Globus pallidus (tissue), 1 donor: Measurements from ENCODE around the gene VTI1A.
"Not testable (repeated sequence)": the region's sequence is repeated elsewhere in the genome, so short reads cannot be mapped to it uniquely, and the experiment has no call there.

Source experiments
- DNase-seq: peaks from one replicate; pipeline ENCODE4 v3.0.0-alpha.2; 2015; ENCODE audit warnings: low spot score

The VTI1A gene

DNA sequence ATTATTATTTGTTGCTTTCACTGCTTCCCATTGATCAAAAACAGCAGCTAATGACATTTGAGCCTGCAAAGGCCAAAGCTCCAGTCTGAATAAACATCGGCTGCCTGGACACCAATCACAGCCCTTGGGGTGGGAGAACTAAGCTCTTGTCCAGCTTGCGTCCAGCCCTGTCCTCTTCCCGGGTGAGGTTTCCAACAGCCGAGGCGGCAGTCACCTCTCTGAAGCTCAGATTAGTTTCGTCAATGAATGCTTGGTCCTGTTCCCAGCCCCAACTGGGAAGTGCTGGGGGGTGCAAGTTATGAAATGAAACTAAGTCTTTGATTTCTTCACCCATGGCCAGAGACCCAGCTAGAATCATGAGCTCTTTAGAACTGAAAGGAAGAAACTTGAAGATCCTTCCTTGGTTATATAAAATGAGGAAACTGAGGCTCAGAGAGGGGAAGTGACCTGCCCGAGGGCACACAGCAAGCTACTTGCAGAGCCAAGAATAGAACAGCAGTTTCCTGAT lies 389.0 kb downstream of the VTI1A start:
- no peak for DNase-seq

DNA sequence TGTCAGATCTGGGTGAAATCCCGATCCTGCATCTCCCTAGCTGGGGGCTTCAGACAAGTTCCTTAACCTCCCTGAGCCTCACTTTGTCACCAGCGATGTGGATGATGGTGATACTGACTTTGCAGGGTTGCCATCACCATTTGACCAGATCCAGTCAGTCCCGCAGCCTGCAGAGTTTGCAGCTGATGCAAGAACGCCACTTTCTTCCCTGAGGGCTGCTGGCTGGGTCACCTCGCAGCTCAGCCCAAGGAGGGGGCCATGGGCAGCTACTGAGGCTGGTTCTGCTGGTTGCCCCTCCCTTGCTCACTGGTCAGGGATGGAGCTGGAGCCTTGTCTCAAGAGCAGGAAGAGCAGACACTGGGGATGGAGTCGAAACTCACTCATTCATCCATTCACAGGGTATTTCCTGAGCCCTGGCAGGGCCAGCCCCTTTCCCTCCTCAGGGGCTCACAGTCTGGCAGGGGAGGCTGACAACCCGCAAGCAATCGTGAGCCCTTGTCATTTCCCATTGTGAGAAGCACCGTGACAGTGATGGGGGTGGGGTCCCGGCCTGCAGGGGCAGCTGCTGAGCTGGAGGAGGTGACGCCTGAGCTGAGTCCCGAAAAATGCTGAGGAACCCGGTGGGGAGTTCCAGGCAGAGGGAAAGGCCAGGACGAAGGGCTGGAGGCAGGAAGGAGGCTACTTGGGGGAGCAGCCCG lies 391.9 kb downstream of the VTI1A start:
- DNase-seq = no peak

DNA sequence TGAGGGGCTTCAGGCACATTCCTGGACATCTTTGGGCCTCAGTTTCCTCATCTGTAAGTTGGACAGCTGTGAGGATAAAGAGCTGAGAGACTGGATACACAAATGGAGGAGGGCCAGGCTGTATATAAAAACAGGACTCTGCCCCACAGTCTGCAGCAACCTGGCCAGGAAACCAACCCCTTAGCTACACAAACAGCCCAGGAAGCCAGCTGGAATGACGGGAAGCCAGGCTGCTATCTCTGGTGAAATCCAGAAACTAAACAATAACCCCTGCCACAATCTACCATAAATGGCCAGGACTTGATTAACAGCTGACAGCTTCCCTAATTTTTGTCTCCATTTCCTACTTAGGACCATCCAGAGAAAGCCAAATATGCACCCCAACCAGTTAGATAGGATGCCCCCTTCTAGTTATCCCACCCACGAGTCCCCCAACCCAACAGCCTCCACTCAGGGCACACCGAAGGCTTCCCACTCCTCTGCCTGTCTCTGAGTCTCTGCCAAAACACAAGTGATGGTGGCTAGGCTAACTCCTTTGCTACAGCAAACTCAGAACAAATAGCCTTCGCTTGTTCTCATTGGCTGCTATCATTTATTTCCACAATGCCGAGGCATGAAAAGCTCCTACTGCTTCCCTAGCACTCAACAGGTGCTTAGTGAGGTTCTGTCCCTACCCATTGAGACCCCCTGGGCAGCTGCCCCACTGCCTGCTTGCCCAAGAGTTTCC lies 393.1 kb downstream of the VTI1A start:
- DNase-seq = no peak

DNA sequence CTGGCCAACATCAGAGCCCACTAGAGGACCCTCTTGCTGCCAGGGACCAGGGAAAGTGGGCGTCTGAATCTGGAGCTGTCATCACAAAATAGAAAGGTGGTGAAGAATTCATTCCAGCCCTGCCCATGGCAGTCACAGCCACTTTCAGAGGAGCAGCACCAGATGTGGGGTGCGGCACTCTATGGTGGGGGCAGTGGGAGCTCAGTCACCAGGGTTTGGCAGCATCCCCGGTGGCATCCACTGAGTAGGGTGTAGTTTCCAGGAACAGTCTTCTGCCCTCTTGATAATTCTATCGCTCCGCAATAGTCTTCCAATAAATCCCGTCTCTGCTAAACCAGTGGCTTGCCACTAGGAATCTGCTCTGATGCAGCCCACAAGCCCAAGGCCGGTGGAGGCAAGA lies 394.5 kb downstream of the VTI1A start:
- no peak for DNase-seq

DNA sequence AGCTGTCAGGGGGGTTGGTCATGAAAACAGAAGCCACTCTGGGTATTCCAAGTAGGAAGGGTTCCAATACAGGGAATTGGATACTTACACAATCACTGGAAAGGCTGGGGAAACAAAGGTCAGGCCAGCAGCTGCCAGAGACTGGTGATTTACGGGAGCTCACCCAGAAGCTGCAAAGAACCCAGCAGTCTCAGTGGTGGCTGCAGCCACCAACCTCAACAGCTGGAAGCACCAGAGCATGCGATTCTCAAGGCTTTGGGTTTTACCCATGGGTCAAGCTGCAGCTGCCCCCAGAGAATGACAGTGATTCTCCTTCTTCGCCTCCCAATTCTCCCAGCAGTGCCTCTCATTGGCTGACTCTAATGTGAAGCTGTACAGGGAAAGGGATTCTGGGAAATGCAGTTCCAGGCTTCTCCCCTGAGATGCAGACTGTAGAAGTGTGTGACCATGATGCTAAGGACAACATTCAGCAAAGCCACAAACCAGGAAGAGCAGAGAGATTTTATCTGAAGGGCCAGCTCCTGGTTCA lies 395.9 kb downstream of the VTI1A start:
- DNase-seq = no peak

DNA sequence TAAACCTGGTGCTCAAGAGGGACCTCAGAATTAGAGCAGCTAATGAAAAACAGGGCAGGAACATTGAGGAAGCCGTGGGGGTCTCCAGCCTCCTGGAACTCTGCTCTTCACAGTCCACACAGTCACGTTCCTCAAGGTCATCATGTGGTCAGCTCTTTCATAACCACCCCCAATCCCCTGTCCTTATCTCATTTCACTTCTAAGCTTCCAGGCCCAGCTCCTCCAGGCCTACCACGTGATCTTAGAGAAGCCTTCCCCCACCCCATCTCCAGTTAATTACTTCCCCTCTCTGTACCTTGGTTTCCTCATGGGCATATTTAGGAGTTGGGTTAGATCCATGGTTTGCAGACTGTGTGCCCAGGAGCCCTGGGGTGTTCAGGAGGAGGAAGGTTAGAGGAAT lies 396.6 kb downstream of the VTI1A start:
- DNase-seq = no peak

DNA sequence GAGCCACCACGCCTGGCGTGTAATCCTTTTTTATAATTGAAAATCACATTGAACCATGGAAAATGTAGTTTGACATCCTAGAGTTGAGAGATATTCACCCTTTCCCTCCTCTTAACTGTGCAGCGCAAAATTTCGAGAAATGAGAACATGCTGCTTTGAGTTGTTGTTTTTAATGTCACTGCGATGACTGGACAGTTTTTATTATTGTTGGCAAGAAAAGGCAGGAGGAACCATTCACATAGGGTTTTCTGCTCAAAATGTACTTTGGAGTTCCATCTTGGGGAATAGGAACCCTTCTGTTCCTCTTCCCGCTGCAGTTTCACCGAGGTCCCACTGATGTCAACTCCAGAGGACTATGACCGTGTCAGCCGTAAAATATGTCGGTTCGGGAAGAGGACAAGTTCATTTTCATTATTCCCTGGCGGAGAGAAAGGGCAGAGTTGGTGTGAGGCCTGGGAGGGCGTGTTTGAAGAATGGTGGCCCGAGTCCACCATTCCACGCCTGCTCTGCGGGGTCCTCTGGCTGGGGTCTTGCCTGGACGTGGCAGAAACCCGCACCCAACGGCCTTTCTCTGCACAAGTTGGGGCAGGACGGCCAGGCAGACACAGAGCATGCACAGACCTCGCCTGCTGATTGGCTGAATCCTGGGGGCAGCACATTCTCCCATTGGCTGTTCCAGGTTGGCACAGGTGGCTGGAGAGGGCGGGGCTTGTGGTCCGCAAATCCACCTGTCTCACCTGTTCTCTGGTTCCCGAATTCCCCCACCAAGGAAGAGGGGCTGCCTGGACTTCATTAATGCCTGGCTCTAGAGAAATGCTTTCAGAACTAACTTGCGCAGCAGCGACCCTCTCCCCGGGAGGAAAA lies 397.9 kb downstream of the VTI1A start:
- DNase-seq = no peak

DNA sequence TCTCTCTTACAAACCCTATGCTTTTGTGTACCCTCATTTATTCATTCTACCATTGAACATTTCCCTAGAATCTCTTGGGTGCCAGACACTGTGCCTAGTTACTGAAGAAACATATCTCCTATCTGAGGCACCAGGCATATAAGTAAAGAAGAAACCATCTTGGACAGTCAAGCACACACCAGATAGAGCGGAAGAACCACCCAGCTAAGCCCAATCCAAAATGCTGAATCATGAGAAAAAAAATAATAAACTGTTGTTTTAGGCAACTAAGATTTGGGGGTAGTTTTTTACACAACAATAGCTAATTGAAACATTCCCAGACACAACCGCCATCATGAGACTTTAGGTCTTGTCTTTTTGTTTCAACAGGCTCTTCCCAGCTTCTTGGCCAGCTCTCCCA lies 400.8 kb downstream of the VTI1A start:
- no peak for DNase-seq

DNA sequence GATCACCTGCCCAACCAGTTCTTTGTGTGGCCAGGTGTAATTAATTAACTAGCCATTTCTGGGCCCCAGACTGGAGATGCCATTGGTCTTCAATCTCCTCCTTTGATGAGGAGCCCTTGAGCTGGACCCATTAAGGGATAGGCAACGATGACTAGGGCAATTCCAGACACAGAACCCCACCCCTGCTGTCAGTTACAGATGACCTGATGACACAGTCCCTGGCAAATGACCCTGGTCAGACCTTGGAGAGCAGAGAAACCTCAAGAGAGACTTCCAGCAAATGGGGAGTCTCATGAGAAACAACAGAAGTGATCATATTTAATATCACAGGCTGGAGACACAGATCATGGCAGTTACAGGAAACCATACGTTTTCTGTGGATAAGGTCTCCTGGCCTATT lies 401.2 kb downstream of the VTI1A start:
- no peak for DNase-seq

DNA sequence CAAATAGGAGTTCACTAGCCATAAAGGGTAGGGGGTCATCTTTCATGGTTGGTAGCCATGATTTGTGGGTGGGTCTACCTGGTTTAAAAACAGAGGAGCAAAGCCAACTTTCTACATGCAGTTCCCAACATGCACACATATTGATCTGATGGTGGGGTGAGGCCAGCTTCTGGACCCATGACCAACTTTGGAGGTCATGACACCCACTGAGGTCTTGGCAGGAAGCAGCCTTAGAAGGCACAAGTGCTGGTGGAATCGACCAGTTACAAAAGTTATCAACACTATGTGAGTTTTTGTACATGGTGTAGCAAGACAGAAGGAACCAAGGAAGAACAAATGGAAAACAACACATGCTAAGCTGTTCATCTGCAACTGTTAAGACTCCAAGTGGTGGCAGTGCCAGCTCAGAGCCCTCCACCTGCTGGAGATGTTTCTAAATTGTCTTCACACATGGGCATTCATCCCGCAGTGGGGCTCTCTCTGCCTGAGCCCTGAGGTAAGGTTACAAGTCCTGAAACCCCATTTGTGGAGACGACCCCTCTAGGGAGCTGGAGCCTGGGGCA lies 401.9 kb downstream of the VTI1A start:
- DNase-seq = no peak

DNA sequence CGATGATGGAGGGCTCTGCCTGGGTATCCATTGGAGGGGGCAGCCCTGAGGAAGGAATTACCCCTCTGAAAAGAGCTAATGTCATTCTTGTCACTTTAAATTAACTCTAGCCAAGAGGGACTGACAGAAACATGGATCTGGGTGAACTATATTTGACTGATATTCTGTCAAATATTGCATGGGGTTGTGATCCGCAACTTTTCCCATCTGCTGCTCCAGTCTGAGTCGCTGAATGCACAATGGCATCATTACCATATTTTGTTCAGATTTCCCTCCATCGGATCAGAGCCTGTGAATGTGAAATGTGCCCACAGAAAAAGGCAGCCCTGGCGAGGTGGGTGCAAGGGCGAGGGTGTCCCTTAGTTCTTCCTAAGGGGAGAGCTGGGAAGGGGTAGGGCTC lies 402.5 kb downstream of the VTI1A start:
- DNase-seq = no peak

DNA sequence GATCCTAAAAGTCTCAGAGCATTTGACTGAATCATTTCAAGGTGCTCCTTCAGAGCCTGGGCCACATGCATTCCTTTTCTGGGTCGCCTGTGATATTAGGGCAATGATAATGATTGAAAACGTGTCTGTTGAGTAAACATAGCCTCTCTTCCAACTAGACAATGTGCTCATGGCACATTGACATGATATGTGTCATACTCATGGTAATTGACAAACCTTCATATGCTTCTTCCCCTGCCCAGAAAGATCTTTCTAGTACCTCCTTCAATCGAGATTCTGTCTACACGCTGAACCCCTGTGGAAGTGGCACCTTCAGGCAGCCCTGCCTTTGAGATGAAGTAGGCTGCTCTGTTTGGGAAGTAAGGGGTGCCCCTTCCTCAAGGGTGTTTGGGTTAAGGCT lies 404.2 kb downstream of the VTI1A start:
- no peak for DNase-seq

DNA sequence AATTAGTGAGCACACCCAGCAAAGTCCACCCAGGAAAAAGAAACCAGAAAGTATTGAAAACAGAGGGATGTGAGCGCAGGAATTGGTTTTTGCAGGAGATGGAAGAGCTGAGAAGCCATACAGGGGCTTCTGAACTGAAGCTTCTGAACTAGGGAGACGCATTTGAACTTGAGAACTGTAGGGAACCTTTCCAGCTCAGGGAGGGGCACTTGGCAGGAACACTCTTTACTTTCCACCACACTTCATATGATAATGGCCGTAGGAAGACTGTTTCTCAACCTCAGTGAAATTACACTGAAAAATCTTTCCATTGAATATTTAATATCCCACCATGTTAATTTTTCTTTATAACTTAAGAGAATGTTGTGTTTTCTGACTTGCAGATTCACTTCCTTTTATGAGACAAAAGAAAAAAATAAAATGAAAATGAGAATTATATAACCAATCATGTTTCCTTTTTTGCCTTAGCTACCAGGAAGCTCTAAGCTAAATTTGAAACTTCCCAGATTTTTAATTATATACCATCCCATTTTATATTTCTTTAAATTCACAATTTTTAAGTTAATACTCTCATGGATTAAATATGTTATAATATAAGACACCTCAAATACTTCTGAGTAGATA lies 404.7 kb downstream of the VTI1A start:
- DNase-seq = no peak

DNA sequence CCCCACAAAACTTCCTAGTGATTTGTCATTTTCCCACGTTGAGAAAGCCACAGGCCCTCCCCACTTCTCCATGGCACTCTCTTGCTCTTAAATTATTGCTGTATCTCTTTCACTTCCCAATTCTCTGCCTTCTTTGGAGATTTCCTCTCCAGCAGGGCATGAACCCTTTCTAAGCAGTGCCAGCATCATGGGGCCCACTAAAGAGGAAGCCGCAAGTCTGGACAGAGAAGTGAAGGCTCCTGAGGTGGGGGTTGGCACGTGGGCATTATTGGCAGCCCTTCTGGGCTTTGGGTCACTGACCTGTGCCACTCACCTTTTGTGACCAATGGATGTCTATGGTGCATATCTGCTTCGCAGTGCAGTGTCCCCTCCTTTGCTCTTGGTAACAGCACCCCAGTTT lies 405.3 kb downstream of the VTI1A start:
- peak; percentile 66 for DNase-seq

DNA sequence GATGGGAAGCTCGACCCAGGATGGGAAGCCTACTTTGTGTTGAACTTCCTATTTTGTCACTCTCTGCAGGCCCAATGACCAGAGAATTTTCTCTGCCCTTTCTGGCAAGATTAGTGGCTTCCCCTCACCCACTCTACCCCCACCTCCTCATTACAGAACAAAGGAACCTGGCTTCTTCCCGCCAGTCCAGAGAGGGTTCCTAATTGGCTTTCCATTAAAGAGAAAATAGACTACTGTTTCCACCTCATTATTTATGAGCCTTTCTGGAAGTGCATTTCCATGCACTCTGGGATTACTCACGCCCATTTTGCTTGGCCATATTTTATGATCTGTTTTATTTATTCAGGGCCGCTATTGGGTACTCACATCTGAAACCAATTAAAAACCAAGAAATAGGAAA lies 408.1 kb downstream of the VTI1A start:
- no peak for DNase-seq

DNA sequence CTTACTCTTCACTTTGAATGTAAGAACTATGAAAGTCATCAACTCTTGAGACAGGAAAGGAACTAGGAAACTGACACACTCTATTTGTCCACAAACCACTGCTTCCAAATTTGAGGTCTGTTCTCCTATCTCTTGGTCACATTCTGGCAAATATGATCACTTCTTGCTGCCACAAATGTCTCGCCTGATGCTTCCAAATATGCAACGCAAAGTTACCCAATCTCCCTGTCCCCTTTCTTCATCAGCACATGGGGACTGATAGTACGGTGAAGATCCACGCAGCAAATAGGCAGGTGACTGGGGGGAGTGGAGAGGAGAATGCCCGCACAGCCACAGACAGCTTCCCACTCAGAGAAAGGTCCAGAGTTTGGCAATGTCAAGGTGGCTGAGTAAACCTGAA lies 410.5 kb downstream of the VTI1A start:
- DNase-seq = no peak

DNA sequence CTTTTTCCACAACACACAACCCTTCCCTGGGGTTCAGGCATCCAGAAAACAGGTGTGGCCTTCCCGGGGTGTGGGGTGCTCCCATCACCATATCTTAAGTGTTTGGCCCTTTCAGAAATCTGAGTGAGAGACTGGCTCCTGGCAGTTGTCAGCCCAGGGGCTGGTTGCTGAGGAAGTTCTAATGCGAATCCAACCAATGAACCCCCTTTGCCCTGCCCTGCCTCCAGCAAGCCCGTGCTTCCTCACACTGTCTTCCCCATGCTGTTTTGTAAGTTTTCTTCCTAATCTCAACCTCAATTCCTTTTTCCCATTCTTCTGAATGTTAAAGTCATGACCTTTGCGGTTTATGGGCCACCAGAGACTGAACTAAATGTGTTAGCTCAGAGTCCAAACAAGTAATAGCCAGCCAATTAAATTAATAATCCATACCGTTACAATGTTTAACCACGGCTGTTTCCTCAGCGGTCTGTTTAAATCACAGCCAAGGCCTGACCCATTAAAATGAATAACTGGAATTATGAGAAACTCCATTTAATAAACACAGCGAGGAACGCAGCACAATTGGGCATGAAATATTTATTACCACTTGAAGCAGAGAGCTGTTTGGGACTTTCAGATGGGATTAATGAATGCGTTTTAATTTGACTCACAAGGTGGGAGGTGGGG lies 412.1 kb downstream of the VTI1A start:
- no peak for DNase-seq

DNA sequence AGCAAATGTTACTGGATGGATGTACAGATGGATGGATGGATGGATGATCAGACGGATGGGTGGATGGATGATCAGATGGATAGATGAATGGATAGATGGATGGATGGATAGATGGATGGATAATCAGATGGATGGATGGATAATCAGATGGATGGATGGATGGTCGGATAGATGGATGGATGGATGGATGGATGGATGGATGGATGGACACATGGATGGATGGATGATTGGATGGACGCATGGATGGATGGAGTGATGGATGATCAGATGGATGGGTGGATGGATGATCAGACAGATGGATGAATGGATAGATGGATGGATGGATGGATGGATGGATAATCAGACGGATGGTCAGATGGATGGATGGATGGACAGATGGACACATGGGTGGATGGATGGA lies 412.8 kb downstream of the VTI1A start:
- no peak for DNase-seq

DNA sequence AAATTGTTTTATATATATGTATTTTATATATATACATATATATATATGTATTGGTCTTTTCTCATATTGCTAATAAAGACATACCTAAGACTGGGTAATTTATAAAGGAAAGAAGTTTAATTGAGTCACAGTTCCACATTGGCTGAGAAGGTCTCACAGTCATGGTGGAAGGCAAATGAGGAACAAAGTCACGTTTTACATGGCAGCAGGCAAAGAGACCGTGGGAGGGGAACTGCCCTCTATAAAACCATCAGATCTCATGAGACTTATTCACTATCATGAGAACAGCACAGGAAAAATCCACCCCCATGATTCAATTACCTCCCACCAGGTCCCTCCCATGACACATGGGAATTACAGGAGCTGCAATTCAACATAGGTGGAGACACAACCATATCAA lies 416.4 kb downstream of the VTI1A start:
- not testable (repeated sequence) for DNase-seq
